ENCODE measurements around the gene KLF13.

The KLF13 gene

GRCh38 chr15:31333820-31334219 is 7.2 kb downstream of the KLF13 start:
- DNase-seq = no peak

GRCh38 chr15:31335989-31336592 is 9.5 kb downstream of the KLF13 start:
- no peak for DNase-seq

- DNase-seq = no peak
These were observed 10.1 kb downstream of the KLF13 start for GRCh38 chr15:31336593-31337295.

GRCh38 chr15:31337352-31338031 is 10.9 kb downstream of the KLF13 start:
- DNase-seq = no peak

GRCh38 chr15:31338318-31338878 is 11.8 kb downstream of the KLF13 start:
- DNase-seq = no peak

GRCh38 chr15:31338879-31339557 is 12.4 kb downstream of the KLF13 start:
- no peak for DNase-seq

GRCh38 chr15:31339558-31339895 is 12.9 kb downstream of the KLF13 start:
- DNase-seq = no peak

GRCh38 chr15:31340047-31340446 is 13.4 kb downstream of the KLF13 start:
- no peak for DNase-seq

- DNase-seq = no peak
These were observed 14.0 kb downstream of the KLF13 start for GRCh38 chr15:31340592-31340991.

- no peak for DNase-seq
These were observed 14.4 kb downstream of the KLF13 start for GRCh38 chr15:31341071-31341470.

- no peak for DNase-seq
These were observed 15.0 kb downstream of the KLF13 start for GRCh38 chr15:31341496-31342195.

- DNase-seq = no peak
These were observed 15.7 kb downstream of the KLF13 start for GRCh38 chr15:31342381-31342780.

GRCh38 chr15:31342781-31343626 is 16.4 kb downstream of the KLF13 start:
- DNase-seq = no peak

GRCh38 chr15:31343831-31344230 is 17.2 kb downstream of the KLF13 start:
- no peak for DNase-seq

- DNase-seq = no peak
These were observed 17.6 kb downstream of the KLF13 start for GRCh38 chr15:31344266-31344665.

GRCh38 chr15:31344823-31345605 is 18.4 kb downstream of the KLF13 start:
- no peak for DNase-seq

GRCh38 chr15:31345606-31346366 is 19.2 kb downstream of the KLF13 start:
- DNase-seq = no peak

- DNase-seq = no peak
These were observed 19.9 kb downstream of the KLF13 start for GRCh38 chr15:31346367-31347066.
